NCI-H526 (cell line): ENCODE data around the gene CCDC170.
A peak's percentile ranks its signal among the peaks of the same experiment; 100 is the strongest.
"Not testable (repeated sequence)": the region's sequence is repeated elsewhere in the genome, so short reads cannot be mapped to it uniquely, and the experiment has no call there.

Experiments used
- DNase-seq, 2 experiments: peaks; one replicate each; lab custom pipeline; 2025; lab: John Stamatoyannopoulos, UW

Gene CCDC170, protein sequence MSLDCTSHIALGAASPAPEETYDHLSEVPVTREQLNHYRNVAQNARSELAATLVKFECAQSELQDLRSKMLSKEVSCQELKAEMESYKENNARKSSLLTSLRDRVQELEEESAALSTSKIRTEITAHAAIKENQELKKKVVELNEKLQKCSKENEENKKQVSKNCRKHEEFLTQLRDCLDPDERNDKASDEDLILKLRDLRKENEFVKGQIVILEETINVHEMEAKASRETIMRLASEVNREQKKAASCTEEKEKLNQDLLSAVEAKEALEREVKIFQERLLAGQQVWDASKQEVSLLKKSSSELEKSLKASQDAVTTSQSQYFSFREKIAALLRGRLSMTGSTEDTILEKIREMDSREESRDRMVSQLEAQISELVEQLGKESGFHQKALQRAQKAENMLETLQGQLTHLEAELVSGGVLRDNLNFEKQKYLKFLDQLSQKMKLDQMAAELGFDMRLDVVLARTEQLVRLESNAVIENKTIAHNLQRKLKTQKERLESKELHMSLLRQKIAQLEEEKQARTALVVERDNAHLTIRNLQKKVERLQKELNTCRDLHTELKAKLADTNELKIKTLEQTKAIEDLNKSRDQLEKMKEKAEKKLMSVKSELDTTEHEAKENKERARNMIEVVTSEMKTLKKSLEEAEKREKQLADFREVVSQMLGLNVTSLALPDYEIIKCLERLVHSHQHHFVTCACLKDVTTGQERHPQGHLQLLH

DNA sequence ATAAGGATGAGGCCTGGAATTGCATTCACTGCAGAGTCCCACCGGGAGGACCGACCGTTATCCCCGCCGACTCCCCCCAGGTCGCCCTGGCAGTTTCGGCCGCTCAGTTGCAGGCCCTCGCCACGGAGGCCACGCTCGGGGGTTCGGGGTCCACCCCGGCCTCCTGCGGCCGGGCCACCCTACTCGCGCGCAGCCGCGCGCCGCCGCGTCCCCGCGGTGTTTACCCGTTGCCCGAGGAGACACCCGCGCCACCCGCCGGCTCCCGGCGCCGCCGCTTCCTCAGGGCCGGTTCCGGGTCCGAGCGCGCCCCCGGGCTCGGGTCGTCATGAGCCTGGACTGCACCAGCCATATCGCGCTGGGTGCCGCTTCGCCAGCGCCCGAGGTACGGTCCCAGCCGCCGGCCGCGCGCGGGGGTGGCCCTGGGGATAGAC lies at the start of gene CCDC170:
Gene CCDC170 (plus strand): TSS at position 214 of the 431 bp plus-strand sequence. CDS start 112 bp downstream, at position 326.
- DNase-seq = peak in 1 of 2 experiments; percentile 52

DNA sequence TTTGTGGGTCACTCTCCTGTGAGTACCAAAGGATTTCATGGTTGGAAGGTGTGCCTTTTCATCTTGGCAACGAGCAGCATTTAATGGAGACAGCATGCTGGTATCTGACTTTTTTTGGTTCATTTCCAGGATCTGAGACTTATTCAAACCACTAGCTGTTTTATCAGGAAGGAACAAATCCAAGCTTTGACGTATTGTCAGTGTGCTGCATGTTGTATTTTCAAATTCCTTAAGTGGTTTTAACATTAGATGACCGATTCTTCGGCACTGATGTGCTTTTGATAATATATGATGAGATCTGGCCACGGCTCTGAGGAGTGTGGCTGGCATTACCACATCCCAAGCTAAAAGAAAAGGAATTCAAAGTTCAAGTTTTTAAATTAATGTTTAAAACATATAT lies 48.3 kb upstream of the CCDC170 start:
- no peak for DNase-seq

DNA sequence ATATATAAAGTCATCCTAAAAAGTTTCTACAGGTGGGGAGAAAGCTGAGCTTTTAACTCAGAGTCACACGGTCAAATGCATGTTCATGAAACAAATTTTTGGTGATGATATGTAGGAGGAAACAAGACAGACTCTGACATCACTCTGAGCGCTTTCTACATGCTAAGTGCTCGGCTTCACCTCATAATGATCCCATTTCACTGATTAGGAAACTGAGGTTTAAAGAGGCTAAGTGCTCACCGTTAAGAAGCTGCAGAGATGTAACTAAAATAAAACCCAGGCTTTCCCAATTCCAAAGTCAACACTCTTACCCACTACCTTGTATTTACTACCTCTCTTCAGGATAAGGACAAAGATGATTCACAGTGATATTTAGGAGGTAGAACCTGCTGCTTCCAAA lies 46.6 kb upstream of the CCDC170 start:
- DNase-seq = no peak

DNA sequence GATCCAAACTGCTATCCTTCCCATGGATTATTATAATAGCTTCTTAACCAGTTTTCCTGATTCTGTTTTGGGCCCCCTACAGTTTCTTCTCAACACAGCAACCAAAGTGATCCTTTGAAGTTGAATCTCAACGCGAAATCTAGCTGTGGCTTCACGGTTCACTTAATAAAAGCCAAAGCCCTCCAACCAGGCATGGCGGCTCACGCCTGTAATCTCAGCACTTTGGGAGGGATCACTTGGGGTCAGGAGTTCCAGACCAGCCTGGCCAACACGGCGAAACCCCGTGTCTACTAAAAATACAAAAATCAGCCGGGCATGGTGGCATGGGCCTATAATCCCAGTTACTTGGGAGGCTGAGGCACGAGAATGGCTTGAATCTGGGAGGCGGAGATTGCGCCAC lies 45.2 kb upstream of the CCDC170 start:
- peak in 1 of 2 experiments; percentile 10 for DNase-seq

DNA sequence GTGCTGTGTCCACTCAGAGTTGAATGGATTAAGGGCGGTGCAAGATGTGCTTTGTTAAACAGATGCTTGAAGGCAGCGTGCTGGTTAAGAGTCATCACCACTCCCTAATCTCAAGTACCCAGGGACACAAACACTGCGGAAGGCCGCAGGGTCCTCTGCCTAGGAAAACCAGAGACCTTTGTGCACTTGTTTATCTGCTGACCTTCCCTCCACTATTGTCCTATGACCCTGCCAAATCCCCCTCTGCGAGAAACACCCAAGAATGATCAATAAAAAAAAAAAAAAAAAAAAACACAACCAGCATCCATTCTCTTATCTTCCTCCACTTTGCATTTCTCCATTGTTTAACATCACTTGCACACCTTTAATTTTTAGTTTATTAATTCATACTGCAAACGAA lies 42.9 kb upstream of the CCDC170 start:
- not testable (repeated sequence) for DNase-seq

DNA sequence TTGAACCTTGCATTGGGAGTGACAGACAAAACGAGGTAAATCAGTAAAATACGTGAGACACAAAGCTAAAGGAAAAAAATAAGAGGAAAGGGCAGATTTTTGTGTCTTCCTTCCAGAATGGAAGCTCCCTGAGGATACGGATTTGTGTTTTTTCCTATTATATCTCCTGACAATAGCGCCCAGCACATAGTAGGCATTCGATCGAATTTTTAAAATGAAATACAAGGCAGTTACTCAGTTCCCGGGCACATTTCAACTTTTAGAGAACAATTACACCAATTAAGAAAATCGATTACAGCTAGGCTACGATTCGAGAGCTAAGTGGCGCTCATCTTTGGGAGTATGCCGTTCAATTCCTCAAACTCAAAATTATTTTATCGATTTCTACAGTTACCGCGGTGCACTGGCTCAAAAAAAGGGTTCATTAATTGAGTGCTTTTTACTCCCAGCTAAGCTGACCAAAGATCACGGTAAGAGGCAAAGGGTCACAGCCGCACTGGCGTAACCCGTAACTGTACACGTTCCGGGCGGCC lies 42.3 kb upstream of the CCDC170 start:
- DNase-seq = no peak

DNA sequence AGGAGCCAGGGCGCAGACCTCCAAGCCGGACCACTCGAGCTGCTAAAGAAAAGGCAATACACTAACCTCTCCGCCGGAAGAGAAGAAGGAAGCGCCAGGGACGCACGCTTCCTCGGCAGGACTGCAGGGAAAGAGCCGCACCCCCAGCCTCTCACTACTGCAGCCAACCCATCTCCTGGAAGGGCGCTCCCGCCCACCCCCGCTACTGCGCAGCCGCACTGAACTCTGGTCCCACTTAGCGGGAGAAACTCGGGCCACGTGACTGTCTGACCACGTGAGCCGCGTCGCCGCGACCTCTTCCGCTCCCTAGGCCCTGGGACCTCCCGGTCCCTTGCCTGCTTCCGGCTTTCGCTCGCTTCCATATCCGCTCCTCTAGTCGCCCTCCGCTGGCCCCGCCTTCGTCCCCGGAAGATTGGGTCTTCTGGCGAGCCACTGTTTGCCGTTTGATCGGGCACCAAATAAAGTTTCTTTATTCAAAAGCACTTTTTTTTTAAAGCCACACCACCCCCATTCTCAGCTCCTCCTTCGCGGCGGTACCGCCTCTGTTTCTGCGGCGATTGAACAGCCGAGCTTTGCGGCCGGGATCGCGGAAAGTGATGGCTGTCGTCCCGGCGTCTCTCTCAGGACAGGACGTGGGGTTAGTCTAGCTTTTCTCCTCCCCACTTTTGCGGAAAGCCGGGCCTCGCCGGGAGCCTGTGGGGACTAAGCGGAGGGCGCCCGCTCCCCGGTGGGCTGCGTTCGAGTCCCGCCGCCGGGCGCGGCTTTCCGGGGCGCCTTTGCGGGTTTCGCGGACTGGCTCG lies 41.7 kb upstream of the CCDC170 start, which contains the start of gene RMND1:
Gene RMND1 (minus strand): TSS at position 177 of the 800 bp plus-strand sequence. CDS start 6,315 bp downstream, outside the sequence.
- peak; percentile 99 for DNase-seq

DNA sequence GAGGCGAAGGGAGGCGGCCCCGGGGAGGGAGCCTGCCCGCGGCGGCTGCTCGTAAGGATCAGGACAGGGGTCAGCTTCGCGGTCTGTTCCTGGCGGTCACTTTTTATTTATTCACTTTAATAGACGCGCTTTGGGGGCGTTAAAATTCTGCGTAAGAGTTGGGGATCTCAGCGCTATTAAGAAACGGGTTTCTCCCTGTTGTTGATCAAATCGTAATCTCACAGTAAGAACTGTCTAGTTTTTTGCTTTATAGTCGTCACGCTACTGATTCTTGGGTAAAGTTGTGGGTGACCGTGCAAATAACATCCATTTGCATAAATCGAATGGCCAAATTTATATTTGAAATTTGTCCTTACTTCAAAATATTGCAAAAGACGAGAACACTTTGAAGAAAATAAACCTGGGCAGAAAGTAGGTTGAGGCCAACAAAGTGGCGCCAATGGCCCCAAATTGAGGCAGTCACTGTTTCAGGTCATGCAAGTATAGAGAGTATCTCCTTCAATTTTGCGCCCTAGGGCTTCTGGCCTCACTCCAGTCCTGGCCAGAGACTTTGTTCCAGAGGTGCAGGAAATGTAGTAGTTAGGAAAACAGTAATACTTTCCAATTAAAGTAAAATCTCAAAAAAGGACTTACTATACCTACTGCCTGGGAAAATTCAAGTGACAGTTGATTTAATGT lies 40.9 kb upstream of the CCDC170 start:
- DNase-seq = peak in 1 of 2 experiments; percentile 32

DNA sequence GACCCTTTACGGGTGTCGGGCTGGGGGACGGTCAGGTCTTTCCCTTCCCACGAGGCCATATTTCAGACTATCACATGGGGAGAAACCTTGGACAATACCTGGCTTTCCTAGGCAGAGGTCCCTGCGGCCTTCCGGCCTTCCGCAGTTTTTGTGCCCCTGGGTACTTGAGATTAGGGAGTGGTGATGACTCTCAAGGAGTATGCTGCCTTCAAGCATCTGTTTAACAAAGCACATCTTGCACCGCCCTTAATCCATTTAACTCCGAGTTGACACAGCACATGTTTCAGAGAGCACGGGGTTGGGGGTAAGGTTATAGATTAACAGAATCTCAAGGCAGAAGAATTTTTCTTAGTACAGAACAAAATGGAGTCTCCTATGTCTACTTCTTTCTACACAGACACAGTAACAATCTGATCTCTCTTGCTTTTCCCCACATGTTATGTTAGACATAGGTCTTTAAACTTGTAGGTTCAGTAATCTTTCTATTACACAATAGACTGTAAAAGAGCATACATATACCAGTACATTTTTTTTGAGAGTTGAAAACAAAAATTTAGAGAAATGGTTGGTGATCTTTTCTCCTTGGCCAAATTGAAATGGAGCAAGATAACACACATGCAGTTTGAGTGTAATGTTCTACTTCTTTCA lies 37.9 kb upstream of the CCDC170 start:
- DNase-seq = not testable (repeated sequence)

DNA sequence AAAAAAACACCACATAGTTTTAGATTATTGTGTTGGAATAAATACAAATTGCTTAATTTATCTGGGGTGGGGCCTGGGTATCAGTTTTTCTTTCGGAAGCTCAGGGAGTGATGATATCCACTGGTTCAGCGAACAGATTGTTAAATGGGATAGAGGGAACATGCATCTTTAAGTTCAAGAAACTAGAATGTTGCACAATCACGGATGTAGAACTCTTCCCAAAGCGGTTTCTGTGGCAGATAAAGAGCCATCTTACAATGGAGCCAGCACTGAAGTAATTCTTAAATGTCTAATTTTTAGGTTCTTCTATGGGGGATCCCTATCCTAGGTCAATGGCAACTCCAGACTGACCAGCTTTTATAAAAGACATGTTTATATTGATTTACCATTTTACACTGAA lies 32.1 kb upstream of the CCDC170 start:
- DNase-seq = no peak

DNA sequence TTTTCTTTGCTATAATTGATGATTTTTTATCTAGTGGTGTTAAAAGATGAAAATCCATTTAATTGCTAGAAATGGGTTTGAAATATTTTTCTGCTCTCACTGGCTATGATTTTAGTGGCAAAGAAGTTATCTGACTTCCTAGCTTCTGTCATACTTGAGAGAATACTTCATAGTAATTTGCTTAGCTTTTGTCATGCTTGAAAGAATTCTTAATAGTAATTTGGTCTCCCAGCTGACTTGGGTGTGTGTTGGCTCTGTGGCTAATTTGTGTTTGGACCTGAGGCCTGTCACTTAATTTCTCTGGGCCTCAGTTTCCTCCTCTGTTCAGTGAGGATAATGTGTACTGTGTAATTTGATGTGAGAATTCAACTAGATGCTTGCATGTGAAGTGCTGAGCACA lies 29.1 kb upstream of the CCDC170 start:
- no peak for DNase-seq

DNA sequence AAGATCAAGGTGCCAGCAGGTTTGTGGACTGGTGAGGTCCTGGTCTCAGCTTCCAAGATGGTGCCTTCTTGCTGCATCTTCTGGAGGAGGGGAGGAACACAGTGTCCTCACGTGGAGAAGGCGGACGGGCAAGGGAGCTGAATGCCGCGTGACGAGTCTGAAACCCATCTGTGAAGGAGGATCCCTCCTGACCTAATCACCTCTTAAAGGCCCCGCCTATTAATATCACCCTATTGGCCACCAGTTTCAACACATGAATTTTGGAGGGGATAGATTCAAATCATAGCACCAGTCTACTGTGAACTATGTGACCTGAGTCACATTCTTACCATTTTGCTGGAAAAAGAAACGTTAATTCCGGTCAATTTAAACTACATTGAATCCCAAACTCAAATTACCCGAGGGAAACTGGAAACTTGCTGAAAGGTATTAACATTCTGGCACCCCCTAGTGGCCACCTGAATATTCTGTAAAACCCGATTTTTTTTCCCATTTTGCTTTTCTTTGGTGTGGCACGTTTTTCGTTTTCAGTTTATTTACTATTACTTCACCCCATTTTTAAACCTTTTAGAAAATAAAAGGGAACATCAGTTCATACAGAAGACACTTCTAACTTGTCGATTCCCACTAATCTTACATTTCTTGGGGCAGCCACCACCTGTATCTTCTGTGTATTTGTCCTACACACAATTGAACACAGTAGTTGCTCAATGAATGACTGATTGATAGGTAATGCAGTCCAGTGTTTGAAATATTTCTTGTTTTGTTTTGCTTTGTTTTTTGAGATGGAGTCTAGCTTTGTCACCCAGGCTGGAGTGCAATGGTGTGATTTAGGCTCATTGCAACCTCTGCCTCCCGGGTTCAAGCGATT lies 17.9 kb upstream of the CCDC170 start:
- peak in 1 of 2 experiments; percentile 43 for DNase-seq

DNA sequence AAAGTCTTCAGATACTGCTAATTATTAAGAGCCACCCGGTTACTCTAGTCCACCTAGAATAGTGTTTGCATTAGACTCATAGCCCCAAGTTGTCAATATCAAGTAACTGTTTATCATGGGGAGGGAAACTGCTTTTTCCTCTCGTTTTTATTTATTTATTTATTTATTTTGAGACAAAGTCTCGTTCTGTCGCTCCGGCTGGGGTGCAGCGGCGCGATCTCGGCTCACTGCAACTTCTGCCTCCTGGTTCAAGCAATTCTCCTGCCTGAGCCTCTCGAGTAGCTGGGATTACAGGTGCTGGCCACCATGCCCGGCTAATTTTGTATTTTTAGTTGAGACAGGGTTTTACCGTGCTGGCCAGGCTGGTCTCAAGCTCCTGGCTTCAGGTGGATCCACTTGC lies 16.1 kb upstream of the CCDC170 start:
- DNase-seq = no peak

DNA sequence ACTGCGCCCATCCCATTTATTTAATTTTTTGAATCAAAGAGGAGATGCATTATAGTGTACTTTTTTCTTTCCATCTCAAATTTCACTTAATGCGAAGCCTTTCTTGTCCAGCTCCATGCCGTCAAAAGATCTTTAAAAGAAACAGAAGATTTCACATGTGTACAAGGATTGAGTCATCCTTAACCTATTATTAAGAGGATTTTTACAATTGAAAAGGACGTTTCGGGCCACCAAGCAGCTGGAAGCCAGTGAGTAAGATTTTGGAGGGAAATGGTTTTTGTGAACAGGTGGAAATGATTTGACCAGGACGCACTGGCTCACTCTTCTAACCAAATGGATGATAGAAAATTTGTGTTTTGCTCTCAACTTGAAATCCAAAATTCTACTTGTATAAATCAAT lies 15.1 kb upstream of the CCDC170 start:
- DNase-seq = no peak

DNA sequence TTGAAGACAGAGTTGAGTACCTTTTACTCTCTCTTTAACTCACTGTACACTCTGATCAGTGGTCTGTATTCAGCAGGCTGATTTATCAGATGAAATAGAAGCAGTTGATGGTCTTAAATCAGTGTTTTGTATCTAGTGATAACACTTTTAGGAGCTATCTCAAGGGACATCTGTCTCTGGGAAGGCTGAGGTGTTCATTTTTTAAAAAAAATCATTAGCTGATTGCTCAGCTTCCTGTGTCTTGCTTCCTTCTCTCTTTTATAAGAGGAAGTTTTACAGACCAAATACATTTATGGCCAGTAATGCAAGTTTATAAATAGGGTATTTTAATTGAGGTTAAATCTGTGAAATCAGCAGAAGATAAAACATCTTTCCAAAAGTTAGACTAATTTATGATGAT lies 12.0 kb upstream of the CCDC170 start:
- DNase-seq = no peak

DNA sequence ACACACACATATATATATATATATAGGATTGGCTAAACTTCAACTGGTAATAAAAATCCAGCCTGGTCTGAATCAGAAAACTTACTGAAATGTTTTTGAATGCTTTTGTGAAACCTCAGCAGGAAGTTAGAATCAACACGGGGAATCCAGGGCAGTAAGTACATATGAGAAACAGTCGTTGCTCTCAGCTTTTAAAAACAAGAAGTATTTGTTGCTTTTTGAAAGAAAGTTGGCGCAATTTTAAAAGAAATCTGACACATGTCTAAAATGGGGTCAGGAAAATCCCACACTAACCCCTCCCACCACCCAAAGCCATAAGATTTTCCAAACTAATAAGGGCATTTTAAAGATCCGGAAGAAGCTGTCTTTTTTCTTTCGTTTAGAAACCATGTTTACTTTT lies 11.5 kb upstream of the CCDC170 start:
- no peak for DNase-seq

DNA sequence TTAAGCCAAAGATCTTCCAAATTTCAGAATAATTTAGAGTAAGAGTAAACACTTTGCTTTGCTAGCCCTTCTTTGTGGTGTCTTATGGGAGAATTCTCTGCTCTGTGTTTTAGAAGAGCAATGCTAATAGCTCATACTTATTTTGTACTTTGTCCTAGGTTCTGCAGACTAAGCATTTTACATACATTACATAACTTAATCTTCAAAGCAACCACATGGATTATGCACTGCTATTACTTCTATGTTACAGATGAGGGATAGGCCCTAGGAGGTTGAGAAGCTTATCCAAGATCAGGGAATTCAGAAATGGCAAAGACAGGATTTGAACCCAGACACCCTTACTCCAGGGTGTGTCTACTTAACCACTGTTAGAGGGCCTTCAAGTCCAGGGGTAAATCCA lies 9.8 kb upstream of the CCDC170 start:
- no peak for DNase-seq

DNA sequence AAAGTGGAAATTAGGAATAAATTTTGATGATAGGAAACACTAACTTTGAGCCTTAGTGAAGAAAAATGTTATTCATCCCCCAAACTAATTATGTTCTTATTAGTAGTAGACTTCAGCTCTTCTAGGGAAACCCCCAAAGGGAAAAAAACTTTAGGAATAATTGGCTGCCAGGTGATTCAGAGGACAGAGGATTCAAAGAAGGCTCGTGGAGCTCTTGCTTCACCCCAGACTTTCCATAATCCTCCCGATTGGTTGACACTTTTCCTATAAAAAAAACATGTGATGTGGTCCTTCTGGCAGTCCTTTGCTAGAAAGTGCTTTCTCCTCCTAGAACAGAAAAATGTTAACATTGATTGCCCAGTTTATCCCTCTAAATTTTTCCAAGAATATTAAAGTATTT lies 5.6 kb upstream of the CCDC170 start:
- DNase-seq = no peak

DNA sequence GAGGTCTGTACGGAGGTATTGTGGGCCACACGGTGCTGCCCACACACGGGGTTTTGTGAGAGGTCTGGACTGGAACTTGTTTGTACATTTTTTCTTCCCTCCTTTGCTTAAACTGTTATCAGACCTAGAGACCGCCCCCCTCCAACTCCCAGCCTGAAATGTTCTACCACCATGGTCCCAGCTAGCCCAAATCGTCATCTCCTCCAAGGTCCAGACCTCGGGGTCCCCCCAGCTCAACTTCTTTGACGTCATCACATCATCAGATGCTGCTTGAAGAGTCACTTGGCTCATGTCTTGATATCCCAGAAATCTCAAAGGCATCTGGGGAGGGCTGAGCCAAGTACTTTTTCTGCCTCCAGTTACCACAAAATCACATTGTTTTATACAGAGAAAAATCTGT lies 2.8 kb upstream of the CCDC170 start:
- DNase-seq = no peak
